Measurements from ENCODE around the gene NCKAP5. TPM values are rescaled to one million over a fixed set of nuclear protein-coding genes. Genes with fewer than 3 reads are reported as not detected.

Gene NCKAP5
- total and polyA plus RNA-seq, 7 donors = 0.03 to 1.2 (median 0.22) TPM

DNA sequence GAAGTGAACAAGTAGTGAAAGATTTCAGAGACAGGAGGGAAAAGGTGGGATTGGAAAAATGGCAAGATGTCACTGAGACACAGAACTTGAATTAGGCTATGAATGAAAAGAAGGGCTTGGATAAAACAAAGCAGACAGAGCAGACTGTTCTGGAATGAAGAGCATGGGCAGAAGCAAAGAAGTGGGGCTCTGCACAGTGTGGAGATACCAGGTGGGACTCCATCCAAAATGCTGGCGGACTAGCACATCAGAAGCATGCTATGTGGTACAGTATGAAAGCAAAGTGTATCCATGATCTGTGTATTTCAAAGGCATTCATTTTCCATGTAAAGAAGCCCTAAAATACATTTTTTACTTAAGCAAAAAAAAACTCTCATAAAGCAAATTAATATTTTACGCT lies 487.4 kb downstream of the NCKAP5 start:
- no peak for ATAC-seq
- no peaks in the 10 kb centered on the region for H3K27me3 ChIP-seq (ENCODE audit: insufficient read depth in 3 of 3, low read length in 2 of 3)
- no peaks in the 10 kb centered on the region for H3K4me1 ChIP-seq
- H3K9me3 ChIP-seq = no peaks in the 10 kb centered on the region
- H3K36me3 ChIP-seq (ENCODE audit: insufficient read depth in 1 of 2, low read depth in 1 of 2) = no peaks in the 10 kb centered on the region
- TF ChIP-seq, protein P1, sequence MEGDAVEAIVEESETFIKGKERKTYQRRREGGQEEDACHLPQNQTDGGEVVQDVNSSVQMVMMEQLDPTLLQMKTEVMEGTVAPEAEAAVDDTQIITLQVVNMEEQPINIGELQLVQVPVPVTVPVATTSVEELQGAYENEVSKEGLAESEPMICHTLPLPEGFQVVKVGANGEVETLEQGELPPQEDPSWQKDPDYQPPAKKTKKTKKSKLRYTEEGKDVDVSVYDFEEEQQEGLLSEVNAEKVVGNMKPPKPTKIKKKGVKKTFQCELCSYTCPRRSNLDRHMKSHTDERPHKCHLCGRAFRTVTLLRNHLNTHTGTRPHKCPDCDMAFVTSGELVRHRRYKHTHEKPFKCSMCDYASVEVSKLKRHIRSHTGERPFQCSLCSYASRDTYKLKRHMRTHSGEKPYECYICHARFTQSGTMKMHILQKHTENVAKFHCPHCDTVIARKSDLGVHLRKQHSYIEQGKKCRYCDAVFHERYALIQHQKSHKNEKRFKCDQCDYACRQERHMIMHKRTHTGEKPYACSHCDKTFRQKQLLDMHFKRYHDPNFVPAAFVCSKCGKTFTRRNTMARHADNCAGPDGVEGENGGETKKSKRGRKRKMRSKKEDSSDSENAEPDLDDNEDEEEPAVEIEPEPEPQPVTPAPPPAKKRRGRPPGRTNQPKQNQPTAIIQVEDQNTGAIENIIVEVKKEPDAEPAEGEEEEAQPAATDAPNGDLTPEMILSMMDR (IDR thresholded peaks at IDR 0.05) = no peak
- WGBS, 3 donors = 92 to 94% (median 93%) methylated on average over 2 of the region's 2 CpGs
- H3K27ac ChIP-seq = no peak overlapping the region
- no peak for DNase-seq
- intact Hi-C loops (cut with DNase I) = no loop called here
- H3K4me3 ChIP-seq = no peak overlapping the region

DNA sequence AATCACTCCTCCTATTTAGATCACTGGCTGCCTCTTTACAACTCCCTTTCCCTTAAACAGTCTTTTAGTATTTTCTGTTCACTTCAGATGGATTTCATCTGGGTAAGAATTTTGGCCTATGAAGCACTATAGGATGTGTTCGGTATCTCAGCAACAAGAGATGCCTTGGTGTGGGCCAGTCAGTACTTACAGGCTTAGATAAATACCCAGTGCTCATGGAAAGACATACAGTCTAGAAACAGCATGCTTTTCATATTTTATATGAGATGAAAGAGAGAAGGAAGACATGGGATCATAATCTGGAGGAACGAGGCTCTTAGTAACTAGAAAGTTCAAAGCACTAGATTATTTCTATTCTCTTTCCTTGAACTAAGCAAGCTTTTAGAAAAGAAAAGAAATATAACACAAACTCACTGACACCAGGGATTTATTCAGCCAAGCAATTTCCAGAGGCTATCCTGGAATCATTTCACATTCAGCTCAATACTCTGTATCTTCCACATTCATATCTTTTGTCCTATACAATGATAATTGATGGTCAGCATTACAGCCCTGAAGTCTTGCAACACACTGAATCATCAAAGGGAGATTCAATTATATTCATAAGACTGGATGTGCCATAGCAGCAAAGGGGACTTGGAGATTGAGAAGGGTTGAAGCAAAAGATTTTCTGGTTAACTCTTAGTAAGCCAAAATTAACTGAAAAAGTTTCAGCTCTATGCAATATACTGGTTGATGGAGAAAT lies 489.4 kb downstream of the NCKAP5 start:
- TF ChIP-seq, protein P1 (IDR thresholded peaks at IDR 0.05) = no peak
- Histone ChIP-seq H3K9me3 (no peaks in the 10 kb centered on the region), H3K4me3 (no peak overlapping the region), H3K36me3 (ENCODE audit: insufficient read depth in 1 of 2, low read depth in 1 of 2) (no peaks in the 10 kb centered on the region), H3K27ac (no peak overlapping the region), H3K27me3 (ENCODE audit: insufficient read depth in 3 of 3, low read length in 2 of 3) (no peaks in the 10 kb centered on the region), H3K4me1 (no peaks in the 10 kb centered on the region)
- 92 to 93% (median 93%) methylated on average over 2 of the region's 2 CpGs for WGBS, 3 donors
- DNase-seq (no peak), ATAC-seq (no peak)
- intact Hi-C loops (cut with DNase I) = no loop called here

DNA sequence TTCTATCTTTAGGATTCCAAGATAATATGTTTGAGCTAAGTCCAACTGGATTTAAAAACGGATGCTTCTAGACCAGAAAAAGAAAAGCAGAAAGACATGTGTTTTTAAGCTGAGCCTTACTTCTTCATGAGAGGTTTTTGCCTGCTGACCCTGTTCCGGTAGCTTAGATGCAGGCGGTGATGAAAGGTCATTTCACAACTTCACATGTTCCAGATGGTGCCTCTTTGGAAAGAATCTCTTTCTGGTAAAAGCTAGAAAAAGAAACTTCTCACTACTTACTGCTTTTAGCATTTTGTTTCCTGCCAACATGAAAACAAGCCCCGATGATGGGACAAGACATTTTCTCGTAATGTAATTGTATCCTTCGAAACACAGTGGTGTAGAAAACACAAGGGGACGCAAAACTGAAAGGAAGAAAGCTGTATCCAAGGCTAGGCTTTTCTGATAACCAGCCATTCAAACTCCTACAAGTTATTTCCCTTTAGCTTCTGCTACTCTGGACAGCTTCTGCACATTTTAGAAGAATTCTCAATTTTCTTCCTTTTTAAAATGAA lies 490.9 kb downstream of the NCKAP5 start:
- no peaks in the 10 kb centered on the region for H3K36me3 ChIP-seq (ENCODE audit: insufficient read depth in 1 of 2, low read depth in 1 of 2)
- H3K27me3 ChIP-seq (ENCODE audit: insufficient read depth in 3 of 3, low read length in 2 of 3) = no peaks in the 10 kb centered on the region
- intact Hi-C loops (cut with DNase I) = no loop called here
- H3K4me3 ChIP-seq = no peak overlapping the region
- H3K9me3 ChIP-seq = no peaks in the 10 kb centered on the region
- DNase-seq (no peak), ATAC-seq (no peak)
- WGBS, 3 donors = 26 to 42% (median 26%) methylated on average over 7 of the region's 7 CpGs
- no peaks in the 10 kb centered on the region for H3K4me1 ChIP-seq
- TF ChIP-seq, protein P1 (IDR thresholded peaks at IDR 0.05) = no peak
- no peak overlapping the region for H3K27ac ChIP-seq

DNA sequence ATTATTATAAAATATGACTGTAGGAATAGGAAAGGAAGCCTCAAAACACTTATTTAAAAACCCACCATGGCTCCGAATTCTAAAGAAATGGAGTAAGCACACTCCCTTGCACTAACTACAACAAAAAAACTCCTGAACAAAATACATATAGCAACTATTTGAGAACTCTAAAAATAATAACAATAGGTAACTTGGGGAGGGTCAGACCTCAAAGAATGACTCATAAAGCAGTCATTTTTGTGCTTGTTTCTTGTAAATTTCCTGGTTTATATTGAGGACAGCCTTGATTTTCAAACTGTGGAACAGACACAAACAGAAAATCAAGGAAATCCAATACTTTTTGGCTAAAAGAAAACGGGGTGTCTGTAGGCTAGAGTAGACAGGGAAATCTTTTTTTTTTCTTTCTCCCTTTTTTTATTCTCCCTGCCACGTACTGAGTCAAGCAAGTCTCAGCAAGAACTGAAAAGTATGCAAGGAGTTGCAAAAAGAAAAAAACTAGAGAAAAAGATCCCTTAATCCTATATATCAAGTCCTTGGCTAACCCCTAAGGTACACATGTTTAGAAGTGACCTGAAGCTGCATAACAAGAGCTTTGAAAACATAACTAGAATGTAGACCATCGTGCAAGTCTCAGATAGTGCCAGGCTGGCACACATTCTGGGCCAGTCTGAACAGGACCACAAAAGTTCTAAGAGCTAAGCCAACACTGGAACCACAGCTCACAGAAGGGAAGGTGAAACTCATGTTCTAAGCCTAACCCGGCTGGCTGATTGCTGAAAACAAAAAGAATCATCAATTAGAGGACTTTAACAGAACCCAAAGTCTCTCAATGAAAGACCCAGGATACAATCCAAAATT lies 495.2 kb downstream of the NCKAP5 start:
- Histone ChIP-seq H3K4me1 (no peaks in the 10 kb centered on the region), H3K4me3 (no peak overlapping the region), H3K27me3 (ENCODE audit: insufficient read depth in 3 of 3, low read length in 2 of 3) (no peaks in the 10 kb centered on the region), H3K27ac (no peak overlapping the region), H3K36me3 (ENCODE audit: insufficient read depth in 1 of 2, low read depth in 1 of 2) (no peaks in the 10 kb centered on the region), H3K9me3 (no peaks in the 10 kb centered on the region)
- intact Hi-C loops (cut with DNase I) = no loop called here
- no peak for DNase-seq
- 55 to 72% (median 69%) methylated on average over 5 of the region's 5 CpGs for WGBS, 3 donors
- TF ChIP-seq, protein P1 (IDR thresholded peaks at IDR 0.05) = no peak
- ATAC-seq = no peak
